ENCODE measurements around the gene ESPN.
A peak's percentile ranks its signal among the peaks of the same experiment; 100 is the strongest.
"Not testable (repeated sequence)": the region's sequence is repeated elsewhere in the genome, so short reads cannot be mapped to it uniquely, and the experiment has no call there.

ESPN gene
- total RNA-seq, result 4.6 to 8.9 (median 5.4) reads per million in 4 donors

GRCh38 chr1:6424619-6425593, at the start of gene ESPN:
Gene ESPN, plus strand, starts transcription at chr1:6424776. Its CDS starts 180 bp downstream, at chr1:6424956.
- DNase-seq, result no peak

GRCh38 chr1:6378096-6378746, 46.4 kb upstream of the ESPN start:
- no peak for DNase-seq

- no peak for DNase-seq
Measured at GRCh38 chr1:6380037-6380436, 44.5 kb upstream of the ESPN start.

GRCh38 chr1:6384135-6384534, 40.4 kb upstream of the ESPN start:
- no peak for DNase-seq

- no peak for DNase-seq
Measured at GRCh38 chr1:6384962-6385361, 39.6 kb upstream of the ESPN start.

- no peak for DNase-seq
Measured at GRCh38 chr1:6385488-6386191, 38.9 kb upstream of the ESPN start.

GRCh38 chr1:6386371-6386949, 38.1 kb upstream of the ESPN start:
- DNase-seq, result no peak

- no peak for DNase-seq
Measured at GRCh38 chr1:6389971-6390370, 34.6 kb upstream of the ESPN start.

GRCh38 chr1:6391951-6392808, 32.4 kb upstream of the ESPN start:
- DNase-seq, result peak in 1 of 5 donors; percentile 17

- DNase-seq, result no peak
Measured at GRCh38 chr1:6392809-6393399, 31.7 kb upstream of the ESPN start.

- peak; percentile 80 to 91 (median 88) for DNase-seq
Measured at GRCh38 chr1:6393400-6394187, 31.0 kb upstream of the ESPN start, which contains the start of gene ACOT7. Gene ACOT7, minus strand, starts transcription at chr1:6393767. Its CDS starts 368 bp downstream, at chr1:6393399.

GRCh38 chr1:6395130-6395529, 29.4 kb upstream of the ESPN start:
- DNase-seq, result not testable (repeated sequence)

GRCh38 chr1:6395781-6396244, 28.8 kb upstream of the ESPN start:
- not testable (repeated sequence) for DNase-seq

- no peak for DNase-seq
Measured at GRCh38 chr1:6396998-6397397, 27.6 kb upstream of the ESPN start.

GRCh38 chr1:6397844-6398441, 26.6 kb upstream of the ESPN start:
- DNase-seq, result no peak

GRCh38 chr1:6399294-6399693, 25.3 kb upstream of the ESPN start:
- DNase-seq, result no peak

- no peak for DNase-seq
Measured at GRCh38 chr1:6401673-6402072, 22.9 kb upstream of the ESPN start.

GRCh38 chr1:6408023-6408422, 16.6 kb upstream of the ESPN start:
- DNase-seq, result no peak

GRCh38 chr1:6409053-6409452, 15.5 kb upstream of the ESPN start:
- DNase-seq, result no peak

- no peak for DNase-seq
Measured at GRCh38 chr1:6409733-6410132, 14.8 kb upstream of the ESPN start.
